ENCODE measurements around the gene TXNDC11. TPM values are rescaled to one million over a fixed set of nuclear protein-coding genes. Genes with fewer than 3 reads are reported as not detected.
"Not testable (repeated sequence)": the region's sequence is repeated elsewhere in the genome, so short reads cannot be mapped to it uniquely, and the experiment has no call there.

TXNDC11 gene
- total RNA-seq (ENCODE audit: unreplicated experiment) = 19.6 TPM
- long read RNA-seq, partial matches to known transcripts = 0 of 5 reads
- long read RNA-seq, other reads (novel, unspliced or antisense) = 3 of 5 reads

GRCh38 chr16:11742536-11743307 is at the start of gene TXNDC11:
TXNDC11 (minus strand) TSS chr16:11742857; CDS start chr16:11742730, 127 bp downstream.
- H3K4me1 Mint-ChIP-seq (ENCODE audit: unreplicated experiment) = peaks cover 36% of the 10 kb centered on the region
- peak within 1 kb of the TSS; percentile 97 for H3K4me3 Mint-ChIP-seq (ENCODE audit: unreplicated experiment)
- H3K27me3 Mint-ChIP-seq (ENCODE audit: unreplicated experiment) = peaks cover 6% of the 10 kb centered on the region
- peak; percentile 99 for DNase-seq (ENCODE audit: low spot score)
- H3K9me3 Mint-ChIP-seq (ENCODE audit: unreplicated experiment) = no peaks in the 10 kb centered on the region
- H3K36me3 Mint-ChIP-seq (ENCODE audit: low read depth, unreplicated experiment) = no peaks in the 10 kb centered on the region
- peak within 1 kb of the TSS; percentile 84 for H3K27ac Mint-ChIP-seq (ENCODE audit: unreplicated experiment)
- no peak for TF ChIP-seq CTCF (IDR thresholded peaks at IDR 0.05; ENCODE audit: unreplicated experiment)

GRCh38 chr16:11791144-11791828 is 48.6 kb upstream of the TXNDC11 start:
- no peak for DNase-seq (ENCODE audit: low spot score)
- H3K4me3 Mint-ChIP-seq (ENCODE audit: unreplicated experiment) = peak overlapping the region; percentile 10
- H3K9me3 Mint-ChIP-seq (ENCODE audit: unreplicated experiment) = no peaks in the 10 kb centered on the region
- peaks cover 23% of the 10 kb centered on the region for H3K36me3 Mint-ChIP-seq (ENCODE audit: low read depth, unreplicated experiment)
- peak overlapping the region; percentile 73 for H3K27ac Mint-ChIP-seq (ENCODE audit: unreplicated experiment)
- H3K27me3 Mint-ChIP-seq (ENCODE audit: unreplicated experiment) = peaks cover 12% of the 10 kb centered on the region
- no peak for TF ChIP-seq CTCF (IDR thresholded peaks at IDR 0.05; ENCODE audit: unreplicated experiment)
- H3K4me1 Mint-ChIP-seq (ENCODE audit: unreplicated experiment) = peaks cover 57% of the 10 kb centered on the region

- no peak overlapping the region for H3K27ac Mint-ChIP-seq (ENCODE audit: unreplicated experiment)
- no peaks in the 10 kb centered on the region for H3K9me3 Mint-ChIP-seq (ENCODE audit: unreplicated experiment)
- no peak overlapping the region for H3K4me3 Mint-ChIP-seq (ENCODE audit: unreplicated experiment)
- TF ChIP-seq CTCF (IDR thresholded peaks at IDR 0.05; ENCODE audit: unreplicated experiment) = no peak
- peaks cover 42% of the 10 kb centered on the region for H3K4me1 Mint-ChIP-seq (ENCODE audit: unreplicated experiment)
- no peak for DNase-seq (ENCODE audit: low spot score)
- peaks cover 10% of the 10 kb centered on the region for H3K36me3 Mint-ChIP-seq (ENCODE audit: low read depth, unreplicated experiment)
- peaks cover 6% of the 10 kb centered on the region for H3K27me3 Mint-ChIP-seq (ENCODE audit: unreplicated experiment)
Measured at GRCh38 chr16:11788914-11789313, 46.3 kb upstream of the TXNDC11 start.

- not testable (repeated sequence) for DNase-seq (ENCODE audit: low spot score); H3K27ac Mint-ChIP-seq (ENCODE audit: unreplicated experiment); H3K36me3 Mint-ChIP-seq (ENCODE audit: low read depth, unreplicated experiment); H3K27me3 Mint-ChIP-seq (ENCODE audit: unreplicated experiment); H3K9me3 Mint-ChIP-seq (ENCODE audit: unreplicated experiment); H3K4me3 Mint-ChIP-seq (ENCODE audit: unreplicated experiment)
- peaks cover 36% of the 10 kb centered on the region for H3K4me1 Mint-ChIP-seq (ENCODE audit: unreplicated experiment)
Measured at GRCh38 chr16:11784980-11785599, 42.4 kb upstream of the TXNDC11 start.

GRCh38 chr16:11784381-11784780 is 41.7 kb upstream of the TXNDC11 start:
- DNase-seq (ENCODE audit: low spot score); H3K27me3 Mint-ChIP-seq (ENCODE audit: unreplicated experiment); H3K9me3 Mint-ChIP-seq (ENCODE audit: unreplicated experiment); H3K27ac Mint-ChIP-seq (ENCODE audit: unreplicated experiment); H3K36me3 Mint-ChIP-seq (ENCODE audit: low read depth, unreplicated experiment); H3K4me3 Mint-ChIP-seq (ENCODE audit: unreplicated experiment): not testable (repeated sequence)
- H3K4me1 Mint-ChIP-seq (ENCODE audit: unreplicated experiment) = peaks cover 36% of the 10 kb centered on the region
